ENCODE measurements around the gene CHRDL1. TPM values are rescaled to one million over a fixed set of nuclear protein-coding genes. Genes with fewer than 3 reads are reported as not detected.
"Not testable (repeated sequence)": the region's sequence is repeated elsewhere in the genome, so short reads cannot be mapped to it uniquely, and the experiment has no call there.

Gene CHRDL1, protein sequence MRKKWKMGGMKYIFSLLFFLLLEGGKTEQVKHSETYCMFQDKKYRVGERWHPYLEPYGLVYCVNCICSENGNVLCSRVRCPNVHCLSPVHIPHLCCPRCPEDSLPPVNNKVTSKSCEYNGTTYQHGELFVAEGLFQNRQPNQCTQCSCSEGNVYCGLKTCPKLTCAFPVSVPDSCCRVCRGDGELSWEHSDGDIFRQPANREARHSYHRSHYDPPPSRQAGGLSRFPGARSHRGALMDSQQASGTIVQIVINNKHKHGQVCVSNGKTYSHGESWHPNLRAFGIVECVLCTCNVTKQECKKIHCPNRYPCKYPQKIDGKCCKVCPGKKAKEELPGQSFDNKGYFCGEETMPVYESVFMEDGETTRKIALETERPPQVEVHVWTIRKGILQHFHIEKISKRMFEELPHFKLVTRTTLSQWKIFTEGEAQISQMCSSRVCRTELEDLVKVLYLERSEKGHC
- total RNA-seq = not detected in 2 replicates

DNA sequence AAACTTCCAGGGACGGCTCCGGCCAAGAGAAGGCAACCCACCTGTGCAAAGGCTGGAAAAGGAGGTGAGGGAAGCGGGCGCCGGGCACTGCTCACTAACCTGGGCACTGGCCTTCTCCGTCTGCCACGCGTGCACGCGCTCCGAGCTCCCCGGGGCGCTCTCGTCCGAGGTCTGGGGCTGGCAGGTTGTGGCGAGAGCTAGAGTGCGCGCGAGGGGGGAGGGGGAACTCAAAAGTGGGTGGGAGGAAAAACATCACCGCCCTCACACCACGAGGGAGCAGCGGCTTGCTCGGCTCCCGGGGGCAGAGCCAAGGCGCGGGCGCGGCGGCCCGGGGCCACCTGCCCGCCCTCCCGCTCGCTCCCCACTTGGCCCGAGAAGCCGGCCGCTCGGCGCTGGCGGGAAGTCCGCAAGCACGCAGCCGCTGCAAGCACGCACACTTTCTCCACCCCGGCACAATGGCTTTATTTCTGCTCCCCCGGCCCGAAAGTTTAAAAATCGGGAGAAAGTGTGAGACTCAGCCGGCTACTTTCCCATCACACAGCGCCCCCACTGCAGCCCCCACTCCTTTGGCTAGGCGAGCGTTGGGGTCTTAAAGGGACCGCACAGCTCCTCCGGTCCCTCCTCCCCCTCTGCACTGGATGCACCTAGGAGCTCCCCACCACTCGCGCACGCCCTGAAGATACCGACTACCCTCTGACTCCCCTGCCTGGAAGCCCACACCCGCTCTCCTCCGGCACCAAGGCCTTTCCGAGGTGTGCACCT is at the start of gene CHRDL1:
CHRDL1 (minus strand) TSS at position 173 of the 762 bp plus-strand sequence. CDS start 3,636 bp downstream, outside the sequence.
- intact Hi-C loops (cut with micrococcal nuclease) = no loop called here

DNA sequence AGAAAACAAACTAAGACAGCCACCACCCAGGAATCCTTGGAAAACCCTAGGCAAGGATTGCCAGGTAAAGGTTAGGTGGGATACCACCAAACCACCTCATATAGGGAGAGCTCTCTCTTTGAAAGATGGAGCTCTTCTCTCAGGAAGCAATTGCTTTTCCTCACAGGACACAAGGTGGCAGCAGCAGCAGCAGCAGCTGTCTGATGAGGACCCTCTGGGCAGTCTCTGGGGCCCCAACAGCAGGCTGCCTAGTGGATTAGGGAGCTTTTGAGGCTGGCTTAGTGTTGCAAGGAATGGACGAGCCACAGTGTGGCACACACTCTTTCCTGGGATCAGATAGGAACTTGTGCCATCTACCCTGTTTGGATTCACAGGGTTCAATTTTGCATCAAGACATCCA is 41.4 kb upstream of the CHRDL1 start:
- intact Hi-C loops (cut with micrococcal nuclease) = no loop called here

DNA sequence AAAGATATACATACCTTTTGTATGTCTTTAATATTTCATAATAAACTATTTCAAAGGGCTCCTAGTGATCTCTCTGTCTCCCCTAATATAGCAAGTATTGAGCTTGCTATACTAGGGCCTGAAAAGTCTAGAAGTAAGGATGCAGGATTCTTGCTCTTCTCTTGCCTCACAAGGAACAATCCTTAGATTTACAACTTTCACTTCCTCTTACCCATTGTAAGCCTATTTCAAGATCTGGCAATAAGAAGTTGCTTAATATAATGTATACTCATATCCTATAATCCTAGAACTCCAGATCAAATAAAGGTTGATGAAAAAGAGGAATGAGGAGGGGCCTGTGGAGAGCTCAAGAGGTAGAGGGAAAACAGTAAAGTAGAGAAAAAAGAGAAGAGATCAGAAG is 40.8 kb upstream of the CHRDL1 start:
- intact Hi-C loops (cut with micrococcal nuclease) = no loop called here

DNA sequence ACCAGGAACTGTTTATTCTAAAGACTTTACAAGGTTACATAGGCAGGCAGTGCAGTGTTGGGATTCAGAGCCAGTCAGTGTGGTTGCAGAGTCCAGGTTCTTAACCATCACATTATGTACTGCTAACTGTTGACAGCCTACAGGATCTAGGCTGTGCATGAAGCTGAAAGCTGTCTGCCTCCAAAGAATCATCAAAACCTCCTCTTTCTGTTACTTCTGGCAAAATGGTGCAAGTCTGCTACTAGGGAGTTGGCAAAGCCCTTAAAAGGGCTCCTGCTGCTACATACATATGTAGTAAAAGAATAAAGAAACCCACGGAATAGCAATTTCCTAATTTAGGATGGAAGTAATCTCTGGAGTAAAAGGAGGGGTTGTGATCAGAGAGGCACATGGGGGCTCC is 40.4 kb upstream of the CHRDL1 start:
- intact Hi-C loops (cut with micrococcal nuclease) = no loop called here

DNA sequence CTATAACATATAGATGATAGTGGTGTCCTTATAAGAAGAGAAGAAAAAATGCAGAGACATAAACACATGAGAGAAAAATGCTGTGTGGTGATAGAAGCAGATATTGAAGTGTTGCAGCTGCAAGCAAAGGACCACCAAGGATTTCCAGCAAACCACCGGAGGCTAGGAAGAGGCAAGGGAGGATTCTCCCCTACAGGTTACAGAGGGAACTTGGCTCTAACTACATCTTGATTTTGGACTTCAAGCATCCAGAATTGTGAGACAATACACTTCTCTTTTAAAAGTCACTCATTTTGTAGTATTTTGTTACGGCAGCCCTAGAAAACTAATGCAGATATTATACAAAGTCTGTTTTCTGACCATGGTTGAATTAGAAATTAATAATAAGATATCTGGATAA is 30.4 kb upstream of the CHRDL1 start:
- intact Hi-C loops (cut with micrococcal nuclease) = no loop called here

DNA sequence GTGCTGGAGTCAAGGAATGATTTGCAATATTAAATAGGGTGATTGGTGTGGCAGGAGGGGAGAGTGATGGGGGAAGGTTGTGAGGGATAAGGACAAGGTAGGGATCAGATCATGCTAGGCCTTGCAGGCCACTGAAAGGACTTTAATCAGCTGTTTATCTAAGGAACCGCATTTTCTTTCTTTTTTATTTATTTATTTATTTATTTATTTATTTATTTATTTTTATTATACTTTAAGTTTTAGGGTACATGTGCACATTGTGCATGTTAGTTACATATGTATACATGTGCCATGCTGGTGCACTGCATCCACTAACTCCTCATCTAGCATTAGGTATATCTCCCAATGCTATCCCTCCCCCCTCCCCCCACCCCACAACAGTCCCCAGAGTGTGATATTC is 20.9 kb upstream of the CHRDL1 start:
- intact Hi-C loops (cut with micrococcal nuclease) = not testable (repeated sequence)

DNA sequence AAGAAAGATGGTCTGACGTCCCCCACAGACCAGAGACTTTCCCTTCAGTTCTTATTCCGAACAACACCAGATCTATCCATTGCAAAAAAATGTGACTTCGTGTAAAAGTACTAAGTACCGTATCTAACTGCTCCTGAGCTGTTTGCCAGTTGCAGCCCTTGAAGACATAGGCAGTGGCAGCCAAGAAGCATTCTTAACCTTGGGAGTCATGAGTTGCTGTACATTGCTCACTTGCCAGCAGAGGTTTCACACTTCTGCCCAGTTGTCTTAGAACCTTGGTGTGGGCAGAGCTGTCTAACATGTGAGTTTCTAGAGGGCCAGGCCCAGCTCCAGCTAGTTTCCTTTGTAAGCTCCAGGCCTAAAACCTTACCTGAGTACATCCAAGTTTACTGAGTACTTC is 10.5 kb upstream of the CHRDL1 start:
- intact Hi-C loops (cut with micrococcal nuclease) = no loop called here

DNA sequence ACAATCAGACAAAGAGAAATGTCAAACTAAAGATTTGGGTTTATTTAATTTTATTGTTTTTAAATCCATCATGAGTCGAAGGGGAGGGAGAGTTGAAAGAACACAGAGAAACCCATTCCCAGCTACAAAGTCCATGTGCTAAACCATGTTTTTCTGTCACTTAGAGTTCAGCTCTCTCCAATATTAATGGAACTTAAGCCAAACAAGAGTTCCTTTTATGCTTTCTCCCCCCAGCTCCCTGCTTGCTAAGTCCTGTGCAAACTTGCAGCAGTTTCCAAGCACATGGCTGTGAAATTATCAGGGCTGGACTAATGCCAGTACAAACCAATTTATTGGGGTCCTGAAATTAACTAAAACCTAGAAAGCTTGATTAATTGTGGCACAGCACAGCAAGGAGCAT is 9.7 kb upstream of the CHRDL1 start:
- intact Hi-C loops (cut with micrococcal nuclease) = no loop called here

DNA sequence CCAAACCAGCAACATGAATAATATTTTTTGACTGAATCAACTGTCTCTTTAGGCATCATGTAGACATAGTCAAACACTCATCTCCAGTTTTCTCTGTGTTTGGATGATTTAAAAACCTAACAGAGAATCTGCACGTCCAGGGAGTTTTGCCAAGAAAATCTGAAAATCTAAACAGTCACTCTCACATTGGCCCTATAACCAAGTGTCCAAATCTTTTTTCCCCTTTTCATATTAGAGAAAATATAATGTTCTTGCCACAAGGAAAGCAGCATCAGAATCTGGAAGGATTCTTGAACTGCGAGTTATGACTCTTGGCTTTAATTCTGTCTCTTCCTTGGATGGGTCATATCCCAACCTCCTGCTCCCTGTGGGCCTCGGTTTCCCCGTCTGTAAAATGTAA is 8.8 kb upstream of the CHRDL1 start:
- intact Hi-C loops (cut with micrococcal nuclease) = no loop called here

DNA sequence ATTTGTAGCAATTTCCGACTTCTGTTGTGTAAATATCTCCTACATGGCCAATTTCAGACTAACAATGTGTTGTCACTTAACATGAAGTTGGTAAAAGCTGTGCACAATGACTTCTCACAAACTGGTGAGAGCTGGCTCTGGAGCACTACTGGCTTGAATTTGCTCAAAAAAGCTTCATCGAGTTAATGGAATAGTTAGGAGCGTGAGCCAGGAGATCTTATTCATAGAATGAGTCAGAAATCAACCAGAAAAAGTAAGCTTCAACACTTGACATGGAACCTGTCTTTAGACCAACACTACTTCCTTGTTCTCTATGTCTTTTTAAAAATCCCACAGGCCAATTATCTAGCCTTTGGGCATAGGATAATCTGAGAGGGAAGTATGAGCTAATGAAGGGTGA is 7.9 kb upstream of the CHRDL1 start:
- intact Hi-C loops (cut with micrococcal nuclease) = no loop called here

DNA sequence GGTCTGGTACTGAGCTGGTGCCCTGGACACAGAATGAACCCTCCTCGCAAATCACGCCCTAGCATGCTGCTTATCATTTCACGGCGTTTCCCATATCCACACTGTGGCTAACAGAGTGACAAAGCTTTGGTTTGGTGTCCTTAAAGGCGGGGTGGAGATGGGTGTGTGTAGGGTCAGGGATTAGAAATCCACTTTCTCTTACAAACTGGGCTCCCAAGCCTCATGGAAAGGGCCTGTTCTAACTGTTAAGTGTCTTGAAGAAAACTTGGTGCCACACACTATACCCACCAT is 735 bp upstream of the CHRDL1 start:
- intact Hi-C loops (cut with micrococcal nuclease) = no loop called here

DNA sequence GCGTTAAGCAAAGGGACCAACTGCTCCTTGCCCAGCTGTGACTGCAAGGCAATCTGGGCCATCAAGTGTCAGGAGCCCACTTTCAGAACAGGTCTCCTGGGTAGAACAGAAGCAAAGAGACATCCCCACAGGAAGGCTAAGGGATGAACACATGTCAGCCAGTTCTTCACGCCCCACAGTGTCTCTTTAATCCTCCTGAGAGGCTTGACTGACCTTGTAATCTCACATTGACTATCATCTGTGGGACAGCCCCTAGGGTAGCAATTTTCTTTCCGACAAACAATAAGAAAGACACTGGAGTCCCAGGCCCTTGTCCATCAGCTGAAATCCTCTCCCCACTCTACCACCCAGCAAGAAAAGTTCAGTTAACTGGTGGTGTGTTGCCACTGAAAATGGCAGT is 1.0 kb downstream of the CHRDL1 start:
- intact Hi-C loops (cut with micrococcal nuclease) = no loop called here

DNA sequence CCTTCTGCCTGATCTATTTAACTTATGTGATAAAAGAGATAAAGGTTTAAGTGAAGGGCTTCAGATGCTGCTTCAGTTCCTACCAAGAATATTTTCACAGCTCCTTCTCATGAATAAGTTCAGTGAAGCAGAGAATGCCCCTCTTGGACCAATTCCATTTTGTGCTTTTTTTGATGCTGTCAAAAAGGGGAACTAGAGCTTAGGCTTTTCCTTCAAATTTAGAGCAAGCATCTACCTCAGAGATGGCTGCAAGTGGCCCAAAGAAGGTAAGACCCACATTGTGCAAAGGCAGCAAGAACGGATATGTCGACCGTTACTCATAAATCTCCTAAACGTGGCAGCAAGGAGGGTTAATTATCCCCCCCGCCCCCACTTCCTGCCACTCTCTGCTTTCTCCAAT is 4.5 kb downstream of the CHRDL1 start:
- intact Hi-C loops (cut with micrococcal nuclease) = no loop called here

DNA sequence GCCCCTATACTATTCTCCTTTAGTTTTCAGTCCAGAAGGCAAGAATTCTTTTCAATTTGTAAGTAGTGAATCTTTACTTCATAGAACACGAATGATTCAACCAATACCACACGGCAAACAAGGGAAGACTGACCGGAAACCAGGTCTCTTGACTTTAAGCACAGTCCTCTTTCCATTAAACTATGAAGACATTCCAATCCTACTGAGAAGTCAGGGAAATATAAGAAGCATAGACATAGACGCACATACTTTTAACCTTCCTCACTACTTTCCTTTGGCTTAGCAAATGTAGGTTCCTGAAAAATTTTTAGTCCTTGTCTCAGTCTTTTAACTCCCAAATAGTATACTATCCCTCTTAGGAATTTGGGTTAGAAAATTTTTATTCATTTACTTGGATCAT is 9.1 kb downstream of the CHRDL1 start:
- intact Hi-C loops (cut with micrococcal nuclease) = no loop called here

DNA sequence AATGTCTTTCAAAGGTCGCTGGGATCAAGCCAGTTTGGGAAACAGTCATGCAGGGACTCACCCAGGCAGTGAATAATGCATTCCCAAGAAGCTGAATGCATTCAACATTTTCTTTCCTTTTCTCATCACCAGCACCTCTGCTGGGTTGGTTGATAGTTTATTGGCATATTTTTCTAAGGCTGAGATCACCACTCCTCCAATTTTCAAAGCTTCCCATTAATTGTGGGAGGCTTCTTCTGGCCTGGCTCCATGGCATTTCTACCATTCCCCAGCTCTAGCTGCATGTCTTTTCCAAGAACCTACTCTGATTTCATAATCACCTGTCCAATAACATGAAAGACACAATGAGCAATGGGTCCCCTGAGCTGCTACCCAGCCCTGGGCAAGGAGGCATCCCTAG is 35.8 kb downstream of the CHRDL1 start:
- intact Hi-C loops (cut with micrococcal nuclease) = no loop called here

DNA sequence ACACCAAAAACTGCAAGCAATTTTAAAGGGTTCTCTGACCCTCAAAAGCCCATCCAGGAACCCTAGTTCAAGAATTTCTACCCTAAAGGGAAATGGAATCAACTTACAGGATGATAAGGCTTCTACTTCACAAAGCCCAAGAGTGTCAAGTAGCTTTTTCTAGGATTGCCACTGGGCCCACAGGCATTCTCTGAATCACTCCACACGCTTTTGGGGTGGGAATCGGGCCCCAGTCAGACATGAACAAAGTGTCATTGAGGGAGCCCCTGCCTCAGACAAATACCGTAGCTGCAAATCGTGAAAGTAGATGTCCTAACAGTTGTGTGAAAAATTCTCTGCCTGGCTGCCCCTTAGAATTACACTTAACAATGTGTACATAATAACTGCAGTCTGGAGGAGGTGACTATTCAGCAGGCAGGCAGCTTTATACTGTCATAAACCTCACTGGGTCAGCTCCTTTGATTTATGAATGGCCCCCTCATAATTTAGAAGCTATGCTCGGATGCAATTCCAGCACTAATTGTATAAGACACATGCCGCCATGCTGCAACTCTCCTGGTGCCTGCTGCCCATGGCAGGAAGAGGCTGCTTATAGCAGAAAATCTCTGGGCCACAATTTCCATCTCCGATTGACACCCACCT is 36.7 kb downstream of the CHRDL1 start:
- intact Hi-C loops (cut with micrococcal nuclease) = no loop called here

DNA sequence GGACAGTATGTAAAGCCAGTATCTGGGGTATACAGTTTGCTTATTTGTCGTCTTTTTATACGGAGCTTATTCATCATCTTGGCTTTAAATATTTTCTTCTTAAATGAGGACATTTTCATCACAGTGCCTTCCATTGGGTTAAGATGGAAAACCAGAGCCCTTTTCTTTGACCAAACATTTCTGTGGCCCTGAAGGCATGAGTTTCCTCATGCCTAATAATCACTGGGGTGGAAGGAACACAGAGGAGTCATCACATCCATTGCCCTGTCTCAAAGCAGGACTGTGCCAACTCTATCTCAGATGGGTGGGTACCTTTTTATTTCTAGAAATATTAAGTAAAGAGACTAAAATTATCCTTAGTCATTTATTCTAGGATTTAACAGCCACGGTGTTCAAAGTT is 40.0 kb downstream of the CHRDL1 start:
- intact Hi-C loops (cut with micrococcal nuclease) = no loop called here

DNA sequence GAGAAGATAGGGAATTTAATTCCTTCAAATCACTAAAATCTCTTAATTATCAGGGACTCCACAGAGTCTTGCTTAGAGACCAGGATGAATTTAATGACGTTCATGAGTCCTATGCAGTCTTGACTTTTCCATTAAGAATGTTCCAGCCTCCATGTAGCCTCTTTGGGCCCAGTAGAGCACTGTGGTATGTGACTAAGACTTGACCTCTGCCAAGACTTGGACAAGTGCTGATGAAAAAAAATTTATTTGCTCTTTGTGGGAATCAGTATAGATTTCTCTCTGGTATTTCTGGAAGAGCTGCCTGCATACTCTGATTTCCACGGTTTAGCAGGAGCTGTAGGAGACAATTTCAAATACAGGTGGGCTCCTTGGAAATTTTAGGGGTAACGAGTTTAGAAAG is 40.6 kb downstream of the CHRDL1 start:
- intact Hi-C loops (cut with micrococcal nuclease) = no loop called here

DNA sequence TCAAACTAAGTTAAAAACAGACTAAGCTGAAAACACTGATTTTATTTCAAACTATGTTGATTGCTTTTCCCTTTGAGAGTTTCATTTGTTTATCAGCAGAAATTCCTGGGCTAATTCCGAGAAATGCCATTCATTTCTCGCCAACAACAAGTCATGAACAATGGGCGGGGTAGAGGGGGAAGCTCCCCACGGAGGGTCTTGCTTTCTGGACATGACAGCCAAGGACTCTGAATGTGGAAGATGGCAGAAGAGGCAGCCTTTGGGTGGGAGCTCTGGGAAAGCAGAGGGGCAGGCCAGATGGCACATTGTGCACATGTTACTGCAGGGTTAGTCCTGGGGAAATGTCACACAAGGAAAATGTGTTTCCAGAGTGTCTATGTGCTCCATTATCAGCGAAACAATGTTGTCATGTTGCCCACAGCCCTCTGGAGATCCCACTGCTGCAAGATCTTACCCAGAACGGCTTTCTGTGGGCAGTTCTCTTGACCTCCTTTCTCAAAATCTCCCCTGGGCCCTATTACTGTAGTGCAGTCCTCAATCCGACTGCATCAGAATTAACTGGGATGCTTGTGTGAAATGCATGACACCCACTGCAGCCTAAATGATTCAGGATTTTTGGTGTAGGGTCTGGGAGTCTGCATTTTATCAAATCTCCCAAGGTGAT is 45.0 kb downstream of the CHRDL1 start:
- intact Hi-C loops (cut with micrococcal nuclease) = no loop called here

DNA sequence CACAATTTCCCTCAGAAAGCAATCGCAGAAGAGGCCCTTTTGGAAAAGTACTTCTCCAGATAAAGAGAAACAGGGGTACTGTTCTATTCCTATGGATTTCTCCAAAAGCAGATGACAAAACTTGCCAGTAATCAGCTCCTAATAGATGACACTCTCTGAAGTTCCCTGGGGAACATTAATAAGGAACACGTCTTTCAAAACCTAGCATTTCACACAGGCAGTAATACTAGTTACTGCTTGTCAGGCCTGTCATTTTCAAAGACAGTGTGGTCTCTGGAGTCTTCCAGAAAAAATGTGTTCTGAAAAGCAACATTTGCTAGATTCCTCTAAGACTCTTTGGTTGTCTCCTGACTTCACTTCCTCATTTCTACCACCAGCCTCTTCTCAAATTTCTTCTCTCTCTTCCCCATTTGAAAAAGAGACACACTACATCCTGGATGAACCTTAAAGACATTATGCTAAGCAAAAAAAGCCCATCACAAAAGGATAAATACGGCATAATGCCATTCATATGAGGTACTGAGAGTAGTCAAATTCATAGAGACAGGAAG is 47.3 kb downstream of the CHRDL1 start:
- intact Hi-C loops (cut with micrococcal nuclease) = no loop called here

DNA sequence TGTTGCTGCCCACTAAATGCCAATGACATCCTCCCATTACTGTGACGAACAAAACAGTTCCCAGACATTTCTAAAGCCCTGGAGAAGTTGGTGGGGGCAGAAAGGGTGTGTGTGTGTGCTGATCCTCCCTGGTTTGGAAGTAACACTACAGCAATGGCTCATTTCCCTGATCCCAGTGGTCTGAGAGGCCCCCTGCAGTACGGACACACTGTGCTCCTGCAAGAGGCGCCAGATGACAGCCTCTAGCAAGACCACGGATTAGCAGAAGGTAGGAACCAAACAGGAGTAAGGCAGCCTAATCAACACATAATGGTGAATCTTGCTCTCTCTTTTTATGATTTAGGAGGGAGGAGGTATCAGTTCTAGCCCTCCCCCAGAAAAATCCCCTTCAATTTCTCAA is 49.6 kb downstream of the CHRDL1 start:
- intact Hi-C loops (cut with micrococcal nuclease) = no loop called here

DNA sequence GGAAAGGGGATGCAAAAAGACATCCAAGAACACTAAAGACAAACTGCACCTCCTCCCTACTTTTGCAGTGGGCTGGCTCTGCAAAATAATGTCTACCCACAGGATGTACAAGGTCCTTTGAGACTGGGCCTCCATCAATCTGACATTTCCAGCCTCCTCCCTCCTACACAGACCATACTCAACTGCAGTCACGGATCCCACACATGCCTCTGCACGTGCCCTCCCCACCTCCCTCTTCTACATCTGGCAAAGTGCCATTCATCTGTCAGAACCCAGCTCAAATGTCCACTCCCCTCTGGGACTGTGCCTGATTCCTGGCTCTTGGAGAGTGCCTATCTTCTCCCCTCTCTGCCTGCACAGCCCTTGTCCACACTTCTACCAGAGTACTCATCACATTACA is 50.3 kb downstream of the CHRDL1 start:
- intact Hi-C loops (cut with micrococcal nuclease) = no loop called here
